Keratinocyte (primary cell): ENCODE data around the gene MMD. TPM values are rescaled to one million over a fixed set of nuclear protein-coding genes. Genes with fewer than 3 reads are reported as not detected.

Experiments used
- DNase-seq: peaks from one replicate; pipeline ENCODE4 v3.0.0-alpha.2; 2011; ENCODE audit warnings: low read depth, missing footprints, low spot score
- FAIRE-seq: peaks from 2 replicates; lab custom pipeline; 2011; peaks lifted over from hg19 to GRCh38; lab: Jason Lieb, UNC
- H2AFZ ChIP-seq: 2 replicates; pipeline ENCODE4 v1.6.0; 2012; ENCODE audit warnings: low read length, control low read depth, inconsistent platforms; ENCODE audit not compliant: control insufficient read depth
- H3K27ac ChIP-seq: 2 replicates; pipeline ENCODE4 v1.5.1; 2011; ENCODE audit warnings: low read length; ENCODE audit not compliant: control insufficient read depth, insufficient read depth
- H3K27me3 ChIP-seq: 3 replicates; pipeline ENCODE4 v1.6.0; 2011; ENCODE audit warnings: low read length; ENCODE audit not compliant: control insufficient read depth, insufficient read depth; ENCODE audit errors: extremely low read depth
- H3K36me3 ChIP-seq, 2 experiments: 2 replicates in 1 of 2; 3 replicates in 1 of 2; pipeline ENCODE4 v1.5.1; 2011; ENCODE audit warnings: low read length in 2 of 2, mild to moderate bottlenecking in 1 of 2; ENCODE audit not compliant: control insufficient read depth in 2 of 2, insufficient read depth in 2 of 2; ENCODE audit errors: extremely low read depth in 1 of 2
- H3K4me1 ChIP-seq: 3 replicates; pipeline ENCODE4 v1.5.1; 2011; ENCODE audit warnings: low read length; ENCODE audit not compliant: control insufficient read depth, insufficient read depth; ENCODE audit errors: extremely low read depth
- H3K4me2 ChIP-seq: 3 replicates; pipeline ENCODE4 v1.6.0; 2011; ENCODE audit warnings: low read depth, low read length; ENCODE audit not compliant: control insufficient read depth, insufficient read depth; ENCODE audit errors: extremely low read depth
- H3K4me3 ChIP-seq, 3 experiments: fragments of 200-600 bp in 1 of 3; sonication (generic) in 1 of 3; 2 replicates in 2 of 3; 3 replicates in 1 of 3; pipeline ENCODE4 v1.5.1; 2011 to 2016; ENCODE audit warnings: low read length in 3 of 3, mild to moderate bottlenecking in 3 of 3, control low read depth in 2 of 3, inconsistent platforms in 1 of 3, low read depth in 1 of 3, mixed read lengths in 1 of 3, mixed run types in 1 of 3, moderate library complexity in 1 of 3; ENCODE audit not compliant: control insufficient read depth in 2 of 3, insufficient read depth in 2 of 3; ENCODE audit errors: extremely low read depth in 1 of 3
- H3K79me2 ChIP-seq: 2 replicates; pipeline ENCODE4 v1.6.0; 2012; ENCODE audit warnings: low read length; ENCODE audit not compliant: control insufficient read depth, insufficient read depth
- H3K9ac ChIP-seq: 3 replicates; pipeline ENCODE4 v1.6.0; 2011; ENCODE audit warnings: low read length; ENCODE audit not compliant: control insufficient read depth, insufficient read depth; ENCODE audit errors: extremely low read depth
- H3K9me1 ChIP-seq: 3 replicates; pipeline ENCODE4 v1.6.0; 2011; ENCODE audit warnings: low read length; ENCODE audit not compliant: control insufficient read depth, insufficient read depth; ENCODE audit errors: extremely low read depth
- H3K9me3 ChIP-seq: 2 replicates; pipeline ENCODE4 v1.5.1; 2012; ENCODE audit warnings: low read depth, low read length; ENCODE audit not compliant: control insufficient read depth
- H4K20me1 ChIP-seq: 3 replicates; pipeline ENCODE4 v1.6.0; 2011; ENCODE audit warnings: low read length; ENCODE audit not compliant: control insufficient read depth, insufficient read depth; ENCODE audit errors: extremely low read depth
- CTCF ChIP-seq, 3 experiments: IDR thresholded peaks in 1 of 3; conservative IDR thresholded peaks in 1 of 3; optimal IDR thresholded peaks in 1 of 3; 2 replicates in 2 of 3; 3 replicates in 1 of 3; pipeline versions ENCODE3 to v1.5.1; 2011; ENCODE audit warnings: low read length in 3 of 3, mild to moderate bottlenecking in 3 of 3, moderate library complexity in 2 of 3, control low read depth in 1 of 3, inconsistent platforms in 1 of 3; ENCODE audit not compliant: insufficient read depth in 2 of 3; ENCODE audit errors: extremely low read depth in 1 of 3
- EZH2 ChIP-seq: IDR thresholded peaks from one replicate; pipeline ENCODE4 v1.6.1; 2012; ENCODE audit warnings: inconsistent platforms, mild to moderate bottlenecking, low read length, moderate library complexity
- dilution Hi-C: fragments of 300-500 bp; cut with MboI; formaldehyde crosslinking; loops from one replicate; pipeline ENCODE4 v1.7.0; 2020; ENCODE audit warnings: low sequenced_read_pairs; ENCODE audit not compliant: extremely low pct_ligation_motif_present
- polyA plus RNA-seq, 5 experiments: library from polyadenylated mRNA; depleted of rRNA in 3 of 5; stranded (reverse) in 3 of 5; stranded (forward) in 1 of 5; unstranded in 1 of 5; fragments of >200 nt; gene quantifications; 1 replicate in 1 of 5; 2 replicates in 3 of 5; 3 replicates in 1 of 5; pipeline versions ENCODE4 v1.2.1 to v1.2.3, GENCODE V29; 2011 to 2012; ENCODE audit warnings: missing spikeins in 2 of 5, low read depth in 1 of 5, low replicate concordance in 1 of 5

MMD gene
- polyA plus RNA-seq, 1 donor (not counting 4 experiments of a cell fraction or from before 2014, with no cell fraction given) = 6.4 TPM

GRCh38 chr17:55437159-55437605 lies 15.5 kb upstream of the MMD start:
- H2AFZ ChIP-seq = no peak overlapping the region
- no peaks in the 10 kb centered on the region for H3K36me3 ChIP-seq
- H3K27me3 ChIP-seq = no peaks in the 10 kb centered on the region
- no peak overlapping the region for H3K4me2 ChIP-seq
- DNase-seq (no peak), FAIRE-seq (no peak)
- dilution Hi-C loops = no loop called here
- H3K9me3 ChIP-seq = no peaks in the 10 kb centered on the region
- no peak overlapping the region for H3K27ac ChIP-seq
- H3K4me3 ChIP-seq = no peak overlapping the region
- no peaks in the 10 kb centered on the region for H3K9me1 ChIP-seq
- H4K20me1 ChIP-seq = peaks cover 2% of the 10 kb centered on the region
- TF ChIP-seq EZH2 (no peak), CTCF (optimal IDR thresholded peaks at IDR 0.05 in 1 of 3, IDR thresholded peaks at IDR 0.05 in 1 of 3, conservative IDR thresholded peaks at IDR 0.05 in 1 of 3; ENCODE audit: extremely low read depth in 1 of 3, insufficient read depth in 2 of 3, low read length in 3 of 3) (no peak)
- H3K9ac ChIP-seq = no peak overlapping the region
- H3K79me2 ChIP-seq = no peaks in the 10 kb centered on the region
- peaks cover 40% of the 10 kb centered on the region for H3K4me1 ChIP-seq

GRCh38 chr17:55436224-55437158 lies 14.9 kb upstream of the MMD start:
- peaks cover 41% of the 10 kb centered on the region for H3K4me1 ChIP-seq
- H3K9me1 ChIP-seq = no peaks in the 10 kb centered on the region
- no peaks in the 10 kb centered on the region for H3K27me3 ChIP-seq
- no peak for DNase-seq
- H2AFZ ChIP-seq = no peak overlapping the region
- H3K4me3 ChIP-seq = no peak overlapping the region
- H3K4me2 ChIP-seq = no peak overlapping the region
- no peak for TF ChIP-seq EZH2
- TF ChIP-seq CTCF (optimal IDR thresholded peaks at IDR 0.05 in 1 of 3, IDR thresholded peaks at IDR 0.05 in 1 of 3, conservative IDR thresholded peaks at IDR 0.05 in 1 of 3; ENCODE audit: extremely low read depth in 1 of 3, insufficient read depth in 2 of 3, low read length in 3 of 3) = no peak
- H3K9ac ChIP-seq = no peak overlapping the region
- no peak for FAIRE-seq
- no peaks in the 10 kb centered on the region for H3K9me3 ChIP-seq
- dilution Hi-C loops = no loop called here
- H3K27ac ChIP-seq = no peak overlapping the region
- H3K79me2 ChIP-seq = no peaks in the 10 kb centered on the region
- H3K36me3 ChIP-seq = no peaks in the 10 kb centered on the region
- peaks cover 2% of the 10 kb centered on the region for H4K20me1 ChIP-seq
